ENCODE data around the gene LRRN3.

DNA sequence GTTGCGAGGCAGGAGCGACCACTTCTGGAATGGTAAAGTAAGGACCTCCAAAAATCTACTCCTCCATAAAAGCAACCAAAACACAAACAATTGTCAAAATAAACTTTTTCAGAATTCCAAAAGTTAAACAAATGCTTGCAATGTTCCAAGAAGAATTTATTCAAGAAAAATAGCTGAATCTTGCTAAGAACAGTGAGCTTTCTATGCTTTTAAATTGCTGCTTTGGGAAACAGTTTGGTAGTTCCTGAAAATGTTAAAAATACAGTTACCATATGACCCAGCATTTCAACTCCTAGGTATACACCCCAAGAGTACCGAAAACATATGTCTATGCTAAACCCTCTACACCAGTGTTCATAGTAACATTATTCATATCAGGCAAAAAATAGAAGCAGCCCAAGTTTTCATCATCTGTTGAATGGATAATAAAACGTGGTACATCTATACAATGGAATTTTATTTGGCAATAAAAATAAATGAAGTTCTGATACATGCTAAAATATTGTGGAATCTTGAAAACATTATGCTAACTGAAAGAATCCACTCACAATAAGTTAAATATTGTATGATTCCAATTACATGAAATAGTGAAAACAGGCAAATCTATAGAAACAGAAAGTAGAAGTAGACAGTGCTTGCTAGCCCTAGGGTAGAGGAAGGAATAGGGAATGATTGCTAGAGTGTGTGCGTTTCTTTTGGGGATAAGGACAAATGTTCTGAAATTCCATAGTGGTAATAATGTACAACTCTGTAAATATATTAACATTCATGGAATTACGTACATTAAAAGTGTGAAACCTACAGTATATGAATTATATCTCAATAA lies 57.0 kb downstream of the LRRN3 start:
- TF ChIP-seq EZH2phosphoT487 (IDR thresholded peaks at IDR 0.05; ENCODE audit: borderline replicate concordance, low read length): no peak
- TF ChIP-seq, protein P1, sequence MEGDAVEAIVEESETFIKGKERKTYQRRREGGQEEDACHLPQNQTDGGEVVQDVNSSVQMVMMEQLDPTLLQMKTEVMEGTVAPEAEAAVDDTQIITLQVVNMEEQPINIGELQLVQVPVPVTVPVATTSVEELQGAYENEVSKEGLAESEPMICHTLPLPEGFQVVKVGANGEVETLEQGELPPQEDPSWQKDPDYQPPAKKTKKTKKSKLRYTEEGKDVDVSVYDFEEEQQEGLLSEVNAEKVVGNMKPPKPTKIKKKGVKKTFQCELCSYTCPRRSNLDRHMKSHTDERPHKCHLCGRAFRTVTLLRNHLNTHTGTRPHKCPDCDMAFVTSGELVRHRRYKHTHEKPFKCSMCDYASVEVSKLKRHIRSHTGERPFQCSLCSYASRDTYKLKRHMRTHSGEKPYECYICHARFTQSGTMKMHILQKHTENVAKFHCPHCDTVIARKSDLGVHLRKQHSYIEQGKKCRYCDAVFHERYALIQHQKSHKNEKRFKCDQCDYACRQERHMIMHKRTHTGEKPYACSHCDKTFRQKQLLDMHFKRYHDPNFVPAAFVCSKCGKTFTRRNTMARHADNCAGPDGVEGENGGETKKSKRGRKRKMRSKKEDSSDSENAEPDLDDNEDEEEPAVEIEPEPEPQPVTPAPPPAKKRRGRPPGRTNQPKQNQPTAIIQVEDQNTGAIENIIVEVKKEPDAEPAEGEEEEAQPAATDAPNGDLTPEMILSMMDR (conservative IDR thresholded peaks at IDR 0.05; ENCODE audit: low read depth, low read length): no peak

Measured in PC-3 (cell line).